Measurements from ENCODE around the gene KXD1.

KXD1 gene

DNA sequence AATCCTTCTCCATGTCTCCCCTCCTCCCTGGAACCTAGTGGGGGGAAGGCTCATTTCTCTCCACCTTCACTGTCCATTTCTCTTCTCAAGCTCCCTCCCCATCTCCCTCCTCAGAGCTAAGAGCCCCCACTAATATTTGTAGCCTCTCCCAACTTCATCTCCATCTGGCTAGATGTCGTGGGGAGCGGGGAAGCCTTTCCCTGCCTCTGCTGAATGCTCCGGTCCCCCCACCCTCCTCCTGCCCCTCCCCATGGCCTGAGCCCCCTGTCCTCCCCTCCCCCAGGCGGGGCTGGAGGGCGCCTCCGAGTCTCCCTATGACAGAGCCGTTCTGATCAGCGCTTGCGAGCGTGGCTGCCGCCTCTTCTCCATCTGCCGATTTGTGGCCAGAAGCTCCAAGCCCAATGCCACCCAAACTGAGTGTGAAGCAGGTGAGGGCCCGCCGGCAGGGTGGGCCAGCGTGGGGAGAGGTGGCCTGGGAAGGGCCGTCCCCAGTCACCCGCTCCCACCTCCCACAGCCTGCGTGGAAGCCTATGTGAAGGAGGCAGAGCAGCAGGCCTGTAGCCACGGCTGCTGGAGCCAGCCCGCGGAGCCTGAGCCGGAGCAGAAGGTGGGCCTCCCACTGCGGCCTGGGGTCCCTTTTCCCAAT, 56.0 kb downstream of the KXD1 start:
- no peak for DNase-seq (ENCODE audit: low read depth)

DNA sequence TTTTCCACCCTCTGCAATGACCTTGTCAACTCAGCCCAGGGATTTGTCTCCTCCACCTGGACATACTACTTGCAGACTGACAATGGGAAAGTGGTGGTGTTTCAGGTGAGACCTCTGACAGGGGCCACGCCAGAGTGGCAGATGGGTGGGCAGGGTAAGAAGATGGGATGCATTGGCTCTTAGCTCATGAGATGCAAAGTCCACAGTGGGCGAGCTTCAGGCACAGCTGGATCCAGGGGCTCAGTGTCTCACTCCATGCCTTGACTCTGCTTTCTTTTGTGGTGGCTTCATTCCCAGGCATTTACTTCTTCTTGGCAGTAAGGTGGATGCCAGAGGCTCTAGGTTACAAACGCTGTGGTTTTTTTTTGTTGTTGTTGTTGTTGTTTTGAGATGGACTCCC, 58.4 kb downstream of the KXD1 start:
- DNase-seq (ENCODE audit: low read depth): no peak

DNA sequence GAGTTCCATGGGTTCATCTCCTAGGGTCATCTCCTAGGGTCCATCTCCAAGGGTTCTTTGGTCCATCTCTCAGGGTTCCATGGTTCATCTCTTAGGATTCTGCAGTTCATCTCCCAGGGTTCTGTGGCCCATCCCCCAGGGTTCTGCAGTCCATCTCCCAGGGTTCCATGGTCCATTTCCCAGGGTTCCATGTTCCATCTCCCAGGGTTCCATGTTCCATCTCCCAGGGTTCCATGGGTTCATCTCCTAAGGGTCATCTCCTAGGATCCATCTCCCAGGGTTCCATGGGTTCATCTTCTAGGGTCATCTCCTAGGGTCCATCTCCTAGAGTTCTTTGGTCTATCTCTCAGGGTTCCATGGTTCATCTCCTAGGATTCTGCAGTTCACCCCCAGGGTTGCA, 59.9 kb downstream of the KXD1 start:
- DNase-seq (ENCODE audit: low read depth): no peak

GRCh38 chr19:18618236-18618635, 60.6 kb downstream of the KXD1 start:
- DNase-seq (ENCODE audit: low read depth): no peak

Data from stimulated activated CD8-positive, alpha-beta memory T cell treated with anti-CD3 and anti-CD28 coated beads, Interleukin-7, amount 100 ng/mL, for 24 hours (primary cell).